Stomach (tissue), 9 donors: ENCODE data around the gene EBNA1BP2. TPM values are rescaled to one million over a fixed set of nuclear protein-coding genes. Genes with fewer than 3 reads are reported as not detected.

Experiments used
- DNase-seq, 2 donors: peaks; one replicate each; pipeline versions ENCODE4 v3.0.0 to v3.0.0-alpha.2; 2013 to 2019
- H3K27ac ChIP-seq, 5 donors: fragments of 200-600 bp in 4 of 5; sonication (generic) in 4 of 5; one replicate each; pipeline ENCODE4 v1.5.1; 2013 to 2019; ENCODE audit warnings: mild to moderate bottlenecking in 1 of 5, moderate library complexity in 1 of 5
- H3K27me3 ChIP-seq, 3 donors: fragments of 200-600 bp; sonication (generic); one replicate each; pipeline ENCODE4 v1.5.1; 2017 to 2019; ENCODE audit warnings: mixed run types in 1 of 3
- H3K36me3 ChIP-seq, 4 donors: fragments of 200-600 bp; sonication (generic); 1 replicate in 3 of 4; 2 replicates in 1 of 4; pipeline ENCODE4 v1.5.1; 2016 to 2019
- H3K4me1 ChIP-seq, 4 donors: fragments of 200-600 bp; sonication (generic); one replicate each; pipeline ENCODE4 v1.5.1; 2016 to 2019
- H3K4me3 ChIP-seq, 4 donors: fragments of 200-600 bp; sonication (generic) in 3 of 4; one replicate each; pipeline ENCODE4 v1.5.1; 2016 to 2019; ENCODE audit warnings: mild to moderate bottlenecking in 1 of 4
- H3K9me3 ChIP-seq, 4 donors: fragments of 200-600 bp; sonication (generic); one replicate each; pipeline ENCODE4 v1.5.1; 2016 to 2019
- EP300 ChIP-seq: sonication (generic); formaldehyde crosslinking; IDR thresholded peaks from one replicate; pipeline ENCODE4 v1.6.1; 2017; ENCODE audit warnings: antibody characterized with exemption
- POLR2A ChIP-seq, 4 donors: fragments of 450-650 bp; IDR thresholded peaks; one replicate each; pipeline ENCODE4 v1.6.1; 2016; ENCODE audit warnings: antibody characterized with exemption in 4 of 4, control low read depth in 2 of 4, mild to moderate bottlenecking in 1 of 4, moderate library complexity in 1 of 4
- POLR2AphosphoS5 ChIP-seq, 3 donors: sonication (generic); formaldehyde crosslinking; IDR thresholded peaks; one replicate each; pipeline ENCODE4 v1.6.1; 2016; ENCODE audit warnings: antibody characterized with exemption in 3 of 3
- WGBS, 5 donors: extraction: QIAGEN DNeasy Blood & Tissue Kit in 3 of 5; methylation state at CpG; one replicate each; pipeline versions ENCODE4 v1.1.5 to v1.1.7; 2013 to 2018; 5-methylcytosine and 5-hydroxymethylcytosine counted together
- intact Hi-C: fragments of 100-400 bp; cut with DNase I; formaldehyde crosslinking; loops from one replicate; pipeline ENCODE4 v1.15.1; 2023; ENCODE audit warnings: low total_unique reads
- polyA plus RNA-seq, 3 donors: library from polyadenylated mRNA; stranded (reverse); fragments of 200-250 nt; gene quantifications; one replicate each; pipeline ENCODE4 v1.2.3, GENCODE V29; 2013
- total RNA-seq, 5 donors: library from RNA; depleted of rRNA; stranded (reverse); fragments of >200 nt; gene quantifications; one replicate each; pipeline versions ENCODE4 v1.1.0 to v1.2.3, GENCODE V29; 2014 to 2016
- TF ChIP-seq, protein P1 (sequence below), 7 experiments: fragments of 450-650 bp in 4 of 7; fragments of 200-600 bp in 3 of 7; sonication (generic) in 3 of 7; IDR thresholded peaks; one replicate each; pipeline ENCODE4 v1.5.1; 2016 to 2019; ENCODE audit warnings: antibody characterized with exemption in 7 of 7, control low read depth in 2 of 7, mild to moderate bottlenecking in 1 of 7
- donor health status: healthy with polysubstance abuse.
- donor health status: Bipolar disorder and iron deficiency.
- donor health status: healthy.

Gene EBNA1BP2
- total and polyA plus RNA-seq, 8 donors, result 4.1 to 58.9 (median 47.9) TPM

DNA sequence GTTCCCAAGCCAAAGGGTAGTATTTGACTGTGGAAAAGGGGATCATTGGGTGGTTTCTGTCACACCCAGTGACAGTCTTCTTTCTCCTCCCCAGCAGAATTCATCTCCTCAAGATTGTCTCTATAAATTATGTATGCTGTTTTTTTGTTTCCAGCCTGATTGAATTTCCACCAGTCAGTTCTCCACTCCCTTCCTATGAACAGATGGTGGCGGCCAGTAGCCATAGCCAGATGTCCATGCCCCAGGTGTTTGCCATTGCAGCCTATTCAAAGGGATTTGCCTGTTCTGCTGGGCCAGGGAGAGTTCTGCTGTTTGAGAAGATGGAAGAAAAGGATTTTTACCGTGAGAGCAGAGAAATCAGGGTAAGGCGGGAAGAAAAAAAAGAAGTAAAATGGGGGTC is 12.9 kb upstream of the EBNA1BP2 start:
- intact Hi-C loops, result no loop called here
- no peaks in the 10 kb centered on the region for H3K36me3 ChIP-seq
- no peaks in the 10 kb centered on the region for H3K9me3 ChIP-seq
- no peaks in the 10 kb centered on the region for H3K4me1 ChIP-seq
- H3K27me3 ChIP-seq, result no peaks in the 10 kb centered on the region
- TF ChIP-seq POLR2A (IDR thresholded peaks at IDR 0.05), result no peak
- no peak for TF ChIP-seq POLR2AphosphoS5 (IDR thresholded peaks at IDR 0.05)
- TF ChIP-seq EP300, result no peak
- TF ChIP-seq, protein P1, sequence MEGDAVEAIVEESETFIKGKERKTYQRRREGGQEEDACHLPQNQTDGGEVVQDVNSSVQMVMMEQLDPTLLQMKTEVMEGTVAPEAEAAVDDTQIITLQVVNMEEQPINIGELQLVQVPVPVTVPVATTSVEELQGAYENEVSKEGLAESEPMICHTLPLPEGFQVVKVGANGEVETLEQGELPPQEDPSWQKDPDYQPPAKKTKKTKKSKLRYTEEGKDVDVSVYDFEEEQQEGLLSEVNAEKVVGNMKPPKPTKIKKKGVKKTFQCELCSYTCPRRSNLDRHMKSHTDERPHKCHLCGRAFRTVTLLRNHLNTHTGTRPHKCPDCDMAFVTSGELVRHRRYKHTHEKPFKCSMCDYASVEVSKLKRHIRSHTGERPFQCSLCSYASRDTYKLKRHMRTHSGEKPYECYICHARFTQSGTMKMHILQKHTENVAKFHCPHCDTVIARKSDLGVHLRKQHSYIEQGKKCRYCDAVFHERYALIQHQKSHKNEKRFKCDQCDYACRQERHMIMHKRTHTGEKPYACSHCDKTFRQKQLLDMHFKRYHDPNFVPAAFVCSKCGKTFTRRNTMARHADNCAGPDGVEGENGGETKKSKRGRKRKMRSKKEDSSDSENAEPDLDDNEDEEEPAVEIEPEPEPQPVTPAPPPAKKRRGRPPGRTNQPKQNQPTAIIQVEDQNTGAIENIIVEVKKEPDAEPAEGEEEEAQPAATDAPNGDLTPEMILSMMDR (IDR thresholded peaks at IDR 0.05), result no peak
- H3K27ac ChIP-seq, result no peak overlapping the region
- H3K4me3 ChIP-seq, result no peak overlapping the region
- no peak for DNase-seq
- WGBS, 5 donors, result 86 to 95% (median 93%) methylated on average over 3 of the region's 3 CpGs

DNA sequence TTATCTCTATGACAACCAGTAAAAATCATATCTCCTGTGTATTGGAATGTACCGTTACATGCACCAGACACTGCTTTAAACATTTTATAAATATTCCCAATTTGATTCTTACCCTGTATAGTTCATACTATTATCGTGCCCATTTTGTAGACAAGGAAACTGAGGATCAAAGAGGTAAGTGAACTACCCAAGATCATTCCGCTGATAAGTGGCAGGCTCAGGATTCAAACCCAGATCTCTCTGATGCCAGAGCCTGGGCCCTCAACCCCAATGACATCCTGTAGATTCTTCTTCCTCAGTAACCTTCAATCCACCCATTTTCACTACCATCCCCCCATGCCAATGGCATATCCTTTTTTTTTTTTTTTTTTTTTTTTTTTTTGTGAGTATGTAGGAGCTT is 12.3 kb upstream of the EBNA1BP2 start:
- intact Hi-C loops, result no loop called here
- no peak for DNase-seq
- Histone ChIP-seq H3K4me1 (no peaks in the 10 kb centered on the region), H3K27me3 (no peaks in the 10 kb centered on the region), H3K4me3 (no peak overlapping the region), H3K9me3 (no peaks in the 10 kb centered on the region), H3K27ac (no peak overlapping the region), H3K36me3 (no peaks in the 10 kb centered on the region)
- TF ChIP-seq, protein P1 (IDR thresholded peaks at IDR 0.05), result no peak
- TF ChIP-seq EP300 (no peak), POLR2AphosphoS5 (IDR thresholded peaks at IDR 0.05) (no peak), POLR2A (IDR thresholded peaks at IDR 0.05) (no peak)
- WGBS, 5 donors, result 94 to 100% (median 96%) methylated on average over 3 of the region's 3 CpGs

DNA sequence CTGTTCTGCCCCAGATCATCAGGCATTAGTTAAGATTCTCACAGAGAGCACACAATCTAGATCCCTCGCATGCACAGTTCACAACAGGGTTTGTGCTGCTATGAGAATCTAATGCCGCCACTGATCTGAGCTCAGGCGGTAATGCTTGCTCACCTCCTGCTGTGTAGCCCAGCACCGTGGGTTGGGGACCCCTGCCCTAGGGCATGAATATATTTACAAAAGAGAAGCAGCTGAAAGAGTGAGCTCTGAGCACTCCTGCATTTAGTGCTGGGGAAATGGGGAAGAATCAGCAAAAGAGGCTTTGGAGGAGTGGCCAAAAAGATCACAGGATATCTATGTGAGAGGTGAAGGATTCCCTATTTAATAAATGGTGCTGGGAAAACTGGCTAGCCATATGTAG is 5.6 kb upstream of the EBNA1BP2 start:
- H3K9me3 ChIP-seq, result no peaks in the 10 kb centered on the region
- WGBS, 5 donors, result 47 to 59% (median 54%) methylated on average over 4 of the region's 4 CpGs
- peaks cover 0 to 5% (median 3%) of the 10 kb centered on the region in 4 donors for H3K4me1 ChIP-seq
- no peak overlapping the region for H3K27ac ChIP-seq
- TF ChIP-seq EP300 (no peak), POLR2AphosphoS5 (IDR thresholded peaks at IDR 0.05) (no peak), POLR2A (IDR thresholded peaks at IDR 0.05) (no peak)
- TF ChIP-seq, protein P1 (IDR thresholded peaks at IDR 0.05), result no peak
- intact Hi-C loops, result no loop called here
- DNase-seq, result no peak
- H3K27me3 ChIP-seq, result peaks cover 0 to 20% (median 4%) of the 10 kb centered on the region in 3 donors
- no peaks in the 10 kb centered on the region for H3K36me3 ChIP-seq
- no peak overlapping the region for H3K4me3 ChIP-seq

DNA sequence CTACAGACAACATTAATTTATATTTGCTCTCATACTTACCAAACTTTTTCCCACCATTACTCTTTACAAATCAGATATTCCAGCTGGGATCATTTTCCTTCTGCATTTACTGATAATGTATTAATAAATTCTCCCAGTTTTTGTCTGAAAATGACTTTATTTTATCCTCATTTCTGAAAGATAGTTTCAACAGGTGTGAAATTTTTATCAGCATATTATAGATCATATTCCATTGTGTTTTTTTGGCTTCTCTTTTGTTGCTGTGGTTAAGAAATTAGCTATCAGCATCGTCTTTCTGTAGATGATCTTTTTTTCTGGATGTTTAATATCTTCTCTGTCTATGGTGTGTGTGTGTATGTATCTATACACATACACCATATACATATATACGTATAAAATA is 2.8 kb upstream of the EBNA1BP2 start:
- Histone ChIP-seq H3K4me3 (no peak overlapping the region), H3K9me3 (no peaks in the 10 kb centered on the region), H3K4me1 (peaks cover 14 to 23% (median 18%) of the 10 kb centered on the region in 4 donors), H3K27me3 (peaks cover 0 to 20% (median 4%) of the 10 kb centered on the region in 3 donors), H3K27ac (no peak overlapping the region), H3K36me3 (peaks cover 0 to 7% (median 6%) of the 10 kb centered on the region in 4 donors)
- intact Hi-C loops, result no loop called here
- 73 to 82% (median 80%) methylated on average over 2 of the region's 2 CpGs for WGBS, 5 donors
- DNase-seq, result no peak
- TF ChIP-seq EP300 (no peak), POLR2A (IDR thresholded peaks at IDR 0.05) (no peak), POLR2AphosphoS5 (IDR thresholded peaks at IDR 0.05) (no peak)
- TF ChIP-seq, protein P1 (IDR thresholded peaks at IDR 0.05), result no peak
